Psoas muscle (tissue), 8 donors: Measurements from ENCODE around the gene THRB. TPM values are rescaled to one million over a fixed set of nuclear protein-coding genes. Genes with fewer than 3 reads are reported as not detected.

ENCODE experiments used
- ATAC-seq, 4 donors: fragments of 200-7000 bp; cut with Tn5 transposase; one replicate each; pipeline ENCODE4 v1.9.1; 2020; ENCODE audit warnings: moderate library complexity in 3 of 4, mild to moderate bottlenecking in 2 of 4
- DNase-seq, 2 donors: peaks; one replicate each; pipeline ENCODE4 v3.0.0-alpha.2; 2020
- H3K27ac ChIP-seq: fragments of 200-600 bp; one replicate; pipeline ENCODE4 v1.8.0; 2022
- H3K27me3 ChIP-seq, 3 donors: fragments of 200-600 bp in 1 of 3; one replicate each; pipeline versions ENCODE4 v1.6.1 to v1.8.0; 2013 to 2022; ENCODE audit warnings: low read length in 2 of 3, mild to moderate bottlenecking in 2 of 3, moderate library complexity in 1 of 3; ENCODE audit not compliant: insufficient read depth in 3 of 3
- H3K36me3 ChIP-seq, 2 donors: fragments of 200-600 bp in 1 of 2; one replicate each; pipeline versions ENCODE4 v1.6.1 to v1.8.0; 2013 to 2022; ENCODE audit warnings: low read depth in 1 of 2, mild to moderate bottlenecking in 1 of 2, moderate library complexity in 1 of 2; ENCODE audit not compliant: insufficient read depth in 1 of 2
- H3K4me1 ChIP-seq: fragments of 200-600 bp; one replicate; pipeline ENCODE4 v1.8.0; 2022
- H3K4me3 ChIP-seq: fragments of 200-600 bp; one replicate; pipeline ENCODE4 v1.8.0; 2022; ENCODE audit warnings: mild to moderate bottlenecking
- H3K9me3 ChIP-seq: fragments of 200-600 bp; one replicate; pipeline ENCODE4 v1.8.0; 2022
- CTCF ChIP-seq: fragments of 200-600 bp; IDR thresholded peaks from one replicate; pipeline ENCODE4 v1.8.0; 2022; ENCODE audit warnings: antibody characterized with exemption
- WGBS, 3 donors: extraction: QIAGEN DNeasy Blood & Tissue Kit; methylation state at CpG; one replicate each; pipeline versions ENCODE4 v1.1.6 to v1.1.7; 2013; 5-methylcytosine and 5-hydroxymethylcytosine counted together
- intact Hi-C, 2 donors: fragments of 100-400 bp; cut with DNase I; formaldehyde crosslinking; loops; one replicate each; pipeline versions ENCODE4 v1.11.0 to v1.14.2; 2022
- polyA plus RNA-seq, 3 donors: library from polyadenylated mRNA; stranded (reverse); fragments of 200-250 nt; gene quantifications; one replicate each; pipeline ENCODE4 v1.2.3, GENCODE V29; 2013
- total RNA-seq, 4 donors: library from RNA; stranded (reverse); fragmentation: NEBNext Ultra II Directional in 2 of 4; extraction: Animal tissue kit (Norgen Biotek cat#: 25700) in 2 of 4; gene quantifications; one replicate each; pipeline versions ENCODE4 v1.2.1 to v1.2.4, GENCODE V29; 2021 to 2023
- donor health status: healthy with polysubstance abuse.
- donor health status: DM: no; HTN: no; CAD: no; lungs with moderate emphysema.
- donor health status: Bipolar disorder and iron deficiency.
- donor health status: healthy.
- donor health status: DM: yes; HTN: yes; CAD: no.
- donor health status: DM: no; HTN: no; CAD: no.
- donor health status: DM: no; HTN: no; CAD: no.
- donor health status: DM: yes; HTN: yes; CAD: no.

Gene THRB
- total and polyA plus RNA-seq, 7 donors, result 11.5 to 38.6 (median 31.4) TPM

- H3K4me1 ChIP-seq, result peaks cover 46% of the 10 kb centered on the region
- H3K9me3 ChIP-seq, result no peaks in the 10 kb centered on the region
- no peak for DNase-seq
- H3K27ac ChIP-seq, result peak overlapping the region; percentile 72
- peak; percentile 47 for TF ChIP-seq CTCF
- intact Hi-C loops, result loop anchor here (1.0 to 5.0 kb wide), 5 partner anchors 46 to 241 kb away; no protein-coding TSS in a partner anchor
- no peak overlapping the region for H3K4me3 ChIP-seq
- no peaks in the 10 kb centered on the region for H3K27me3 ChIP-seq
- no peaks in the 10 kb centered on the region for H3K36me3 ChIP-seq
- ATAC-seq, result peak; percentile 68 to 78 (median 72)
- WGBS, 3 donors, result 18 to 28% (median 23%) methylated on average over 4 of the region's 4 CpGs
These were observed 256.5 kb downstream of the THRB start for GRCh38 chr3:24237971-24238706.

GRCh38 chr3:24235121-24235520, 259.5 kb downstream of the THRB start:
- H3K4me3 ChIP-seq, result no peak overlapping the region
- no peak for TF ChIP-seq CTCF
- H3K27me3 ChIP-seq, result no peaks in the 10 kb centered on the region
- no peak overlapping the region for H3K27ac ChIP-seq
- intact Hi-C loops, result loop anchor here (5.0 kb wide), 4 partner anchors 43 to 238 kb away; no protein-coding TSS in a partner anchor
- peaks cover 32% of the 10 kb centered on the region for H3K4me1 ChIP-seq
- WGBS, 3 donors, result 74 to 81% (median 74%) methylated on average over 3 of the region's 3 CpGs
- ATAC-seq (no peak), DNase-seq (no peak)
- H3K9me3 ChIP-seq, result no peaks in the 10 kb centered on the region
- H3K36me3 ChIP-seq, result no peaks in the 10 kb centered on the region

- ATAC-seq, result no peak
- no peaks in the 10 kb centered on the region for H3K27me3 ChIP-seq
These were observed 261.9 kb downstream of the THRB start for GRCh38 chr3:24232784-24233183.

GRCh38 chr3:24229468-24230221, 265.0 kb downstream of the THRB start:
- intact Hi-C loops, result no loop called here
- Histone ChIP-seq H3K4me1 (peaks cover 6% of the 10 kb centered on the region), H3K4me3 (no peak overlapping the region), H3K36me3 (peaks cover 0 to 16% of the 10 kb centered on the region in 2 donors), H3K27me3 (no peaks in the 10 kb centered on the region), H3K27ac (no peak overlapping the region), H3K9me3 (no peaks in the 10 kb centered on the region)
- WGBS, 3 donors, result 71 to 81% (median 74%) methylated on average over 5 of the region's 5 CpGs
- DNase-seq (no peak), ATAC-seq (peak in 1 of 4 donors; percentile 26)
- TF ChIP-seq CTCF, result no peak

More at GRCh38 chr3:24232784-24233183, 261.9 kb downstream of the THRB start:
- 50 to 85% (median 75%) methylated on average over 1 of the region's 1 CpG for WGBS, 3 donors
- H3K27ac ChIP-seq, result no peak overlapping the region
- H3K36me3 ChIP-seq, result peaks cover 0 to 8% of the 10 kb centered on the region in 2 donors
- no peak overlapping the region for H3K4me3 ChIP-seq
- H3K9me3 ChIP-seq, result no peaks in the 10 kb centered on the region
- H3K4me1 ChIP-seq, result peaks cover 20% of the 10 kb centered on the region
- no peak for DNase-seq
- no peak for TF ChIP-seq CTCF
- intact Hi-C loops, result no loop called here
